Testis (tissue), 3 donors: Measurements from ENCODE around the gene ANKRD55. TPM values are rescaled to one million over a fixed set of nuclear protein-coding genes. Genes with fewer than 3 reads are reported as not detected.

Experiments
- DNase-seq: peaks from one replicate; pipeline ENCODE4 v3.0.0-alpha.2; 2019
- H3K27ac ChIP-seq, 2 donors: fragments of 200-600 bp; sonication (generic); one replicate each; pipeline ENCODE4 v1.5.1; 2019
- H3K27me3 ChIP-seq: fragments of 200-600 bp; sonication (generic); one replicate; pipeline ENCODE4 v1.5.1; 2019
- H3K36me3 ChIP-seq: fragments of 200-600 bp; sonication (generic); one replicate; pipeline ENCODE4 v1.5.1; 2017; ENCODE audit warnings: low read depth; ENCODE audit errors: missing control alignments
- H3K4me1 ChIP-seq: fragments of 200-600 bp; sonication (generic); one replicate; pipeline ENCODE4 v1.5.1; 2019
- H3K4me3 ChIP-seq, 2 donors: fragments of 200-600 bp; sonication (generic); one replicate each; pipeline ENCODE4 v1.5.1; 2017 to 2019
- H3K9me3 ChIP-seq: fragments of 200-600 bp; sonication (generic); one replicate; pipeline ENCODE4 v1.5.1; 2017
- CTCF ChIP-seq, 3 experiments: fragments of 450-650 bp in 2 of 3; fragments of 200-600 bp in 1 of 3; sonication (generic) in 1 of 3; IDR thresholded peaks; one replicate each; pipeline ENCODE4 v1.5.1; 2016 to 2019; ENCODE audit warnings: antibody characterized with exemption in 3 of 3, mild to moderate bottlenecking in 2 of 3, moderate library complexity in 1 of 3
- POLR2A ChIP-seq: fragments of 450-650 bp; IDR thresholded peaks from one replicate; pipeline ENCODE4 v1.6.1; 2017; ENCODE audit warnings: antibody characterized with exemption, mild to moderate bottlenecking, moderate library complexity
- WGBS, 2 donors: methylation state at CpG; one replicate each; pipeline ENCODE4 v1.1.5; 2018; 5-methylcytosine and 5-hydroxymethylcytosine counted together
- intact Hi-C: fragments of 100-400 bp; cut with DNase I; formaldehyde crosslinking; loops from one replicate; pipeline ENCODE4 v1.15.1; 2023; ENCODE audit warnings: low total_unique reads
- polyA plus RNA-seq: library from polyadenylated mRNA; stranded (reverse); fragments of 350-450 nt; fragmentation: Illumina TruSeq; extraction: RNeasy Lipid Tissue Mini Kit (QIAGEN cat#74804); gene quantifications from one replicate; pipeline ENCODE4 v1.2.3, GENCODE V29; 2014; ENCODE audit warnings: low read depth, low replicate concordance; ENCODE audit not compliant: insufficient read depth
- total RNA-seq, 2 donors: library from RNA; depleted of rRNA; stranded (reverse); fragments of >200 nt; gene quantifications; one replicate each; pipeline ENCODE4 v1.2.3, GENCODE V29; 2016

Gene ANKRD55
- total and polyA plus RNA-seq, 3 donors from 2014 or later, result 6.1 to 28.1 (median 6.2) TPM

DNA sequence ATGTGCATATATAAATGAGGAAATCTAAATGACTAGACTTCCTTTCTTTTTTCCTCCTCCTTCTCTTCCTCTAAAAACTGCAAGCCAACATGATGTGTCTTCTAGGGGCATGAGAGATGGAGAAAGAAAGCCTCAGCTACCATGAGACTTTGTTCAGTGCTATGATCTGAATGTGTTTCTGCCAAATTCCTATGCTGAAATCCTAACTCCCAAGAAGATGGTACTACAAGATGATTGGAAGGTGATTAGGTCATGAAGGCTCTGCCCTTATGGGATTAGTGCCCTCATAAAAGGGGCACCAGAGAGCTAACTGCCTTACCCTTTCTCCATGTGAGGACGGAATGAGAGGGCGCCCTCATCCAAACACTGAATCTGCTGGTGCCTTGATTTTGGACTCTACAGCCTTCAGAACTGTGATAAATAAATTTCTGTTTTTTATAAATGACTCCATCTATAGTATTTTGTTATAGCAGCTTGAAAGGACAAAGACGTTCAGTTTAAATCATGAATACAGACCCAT, 166.1 kb downstream of the ANKRD55 start:
- H3K36me3 ChIP-seq, result no peaks in the 10 kb centered on the region
- no peak overlapping the region for H3K27ac ChIP-seq
- WGBS, 2 donors, result 97 to 98% methylated on average over 3 of the region's 3 CpGs
- no peaks in the 10 kb centered on the region for H3K27me3 ChIP-seq
- DNase-seq, result no peak
- H3K4me3 ChIP-seq, result no peak overlapping the region
- H3K9me3 ChIP-seq, result no peaks in the 10 kb centered on the region
- intact Hi-C loops, result no loop called here
- peaks cover 7% of the 10 kb centered on the region for H3K4me1 ChIP-seq
- TF ChIP-seq CTCF (IDR thresholded peaks at IDR 0.05), result no peak
- no peak for TF ChIP-seq POLR2A

GRCh38 chr5:56064984-56065383, 168.1 kb downstream of the ANKRD55 start:
- TF ChIP-seq CTCF (IDR thresholded peaks at IDR 0.05) (no peak), POLR2A (no peak)
- no peaks in the 10 kb centered on the region for H3K9me3 ChIP-seq
- no peak for DNase-seq
- intact Hi-C loops, result no loop called here
- no peak overlapping the region for H3K27ac ChIP-seq
- no peaks in the 10 kb centered on the region for H3K27me3 ChIP-seq
- no peak overlapping the region for H3K4me3 ChIP-seq
- no peaks in the 10 kb centered on the region for H3K36me3 ChIP-seq
- no peaks in the 10 kb centered on the region for H3K4me1 ChIP-seq
- 72 to 90% methylated on average over 2 of the region's 2 CpGs for WGBS, 2 donors

GRCh38 chr5:56060276-56061110, 172.6 kb downstream of the ANKRD55 start:
- Histone ChIP-seq H3K9me3 (no peaks in the 10 kb centered on the region), H3K27me3 (no peaks in the 10 kb centered on the region), H3K4me1 (peaks cover 13% of the 10 kb centered on the region), H3K27ac (no peak overlapping the region), H3K4me3 (no peak overlapping the region), H3K36me3 (no peaks in the 10 kb centered on the region)
- 82 to 83% methylated on average over 10 of the region's 10 CpGs for WGBS, 2 donors
- intact Hi-C loops, result no loop called here
- TF ChIP-seq CTCF (IDR thresholded peaks at IDR 0.05) (no peak), POLR2A (no peak)
- no peak for DNase-seq

DNA sequence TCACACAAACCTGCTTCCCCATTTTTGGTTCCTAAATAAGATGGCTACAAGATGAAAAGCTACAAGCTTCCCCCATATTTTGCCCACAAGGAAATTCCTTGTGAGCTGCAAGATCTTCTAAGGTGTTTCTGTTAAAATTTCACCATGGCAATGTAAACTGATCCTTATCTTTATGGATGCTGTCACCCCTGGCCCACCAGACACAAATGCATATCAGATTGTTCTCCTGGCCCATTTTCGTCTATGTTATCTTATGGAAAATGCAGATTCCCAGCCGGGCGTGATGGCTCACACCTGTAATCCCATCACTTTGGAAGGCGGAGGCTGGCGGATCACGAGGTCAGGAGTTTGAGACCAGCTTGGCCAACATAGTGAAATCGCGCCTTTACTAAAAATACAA, 173.3 kb downstream of the ANKRD55 start:
- no peak for TF ChIP-seq CTCF (IDR thresholded peaks at IDR 0.05)
- TF ChIP-seq POLR2A, result no peak
- no peaks in the 10 kb centered on the region for H3K27me3 ChIP-seq
- H3K9me3 ChIP-seq, result no peaks in the 10 kb centered on the region
- no peaks in the 10 kb centered on the region for H3K36me3 ChIP-seq
- H3K4me3 ChIP-seq, result no peak overlapping the region
- no peak overlapping the region for H3K27ac ChIP-seq
- intact Hi-C loops, result no loop called here
- H3K4me1 ChIP-seq, result peaks cover 13% of the 10 kb centered on the region
- WGBS, 2 donors, result 87 to 95% methylated on average over 8 of the region's 8 CpGs
- no peak for DNase-seq
